HUDEP-2 (cell line): ENCODE results near the gene KRT71.
A peak's percentile ranks its signal among the peaks of the same experiment; 100 is the strongest.
"Not testable (repeated sequence)": the region's sequence is repeated elsewhere in the genome, so short reads cannot be mapped to it uniquely, and the experiment has no call there.

Source experiments
- DNase-seq, 76 experiments: peaks; one replicate each; lab custom pipeline; 2025; ENCODE audit not compliant: unreplicated experiment in 76 of 76; lab: John Stamatoyannopoulos, UW

The KRT71 gene

DNA sequence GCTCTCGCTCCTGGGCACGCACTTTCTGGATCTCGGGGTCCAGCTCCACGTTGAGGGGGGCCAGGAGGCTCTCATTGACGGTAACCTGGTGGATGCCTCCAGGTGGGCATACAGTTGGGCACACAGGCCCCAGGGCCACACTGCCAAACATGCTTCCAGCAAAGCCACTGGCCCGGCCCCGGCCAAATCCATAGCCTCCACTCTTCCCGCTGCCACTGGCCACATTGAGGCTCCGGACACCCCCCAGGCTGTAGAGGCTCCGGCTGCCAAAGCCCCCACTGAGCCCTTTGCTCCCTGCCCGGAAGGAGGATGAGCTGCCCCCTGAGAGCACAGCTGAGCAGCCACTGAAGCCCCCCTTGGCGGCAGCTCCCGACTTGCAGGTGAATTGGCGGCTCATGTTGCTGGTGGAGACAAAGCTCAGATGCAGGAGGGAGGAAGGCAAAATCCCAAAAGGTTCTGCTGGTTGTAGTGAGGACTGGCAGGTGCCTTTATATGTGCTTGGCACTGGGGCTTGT, at the start of gene KRT71:
Gene KRT71, minus strand, starts transcription at position 465 of the 515 bp plus-strand sequence. Its CDS starts 68 bp downstream, at position 397.
- DNase-seq, result no peak

GRCh38 chr12:52602552-52602951, 49.6 kb upstream of the KRT71 start:
- no peak for DNase-seq

GRCh38 chr12:52601671-52602070, 48.7 kb upstream of the KRT71 start:
- DNase-seq, result no peak

GRCh38 chr12:52600941-52601481, 48.1 kb upstream of the KRT71 start, which contains the start of gene KRT72:
TSS of gene KRT72 (minus strand) at chr12:52601463. CDS start at chr12:52601452, 11 bp downstream.
- DNase-seq, result no peak

DNA sequence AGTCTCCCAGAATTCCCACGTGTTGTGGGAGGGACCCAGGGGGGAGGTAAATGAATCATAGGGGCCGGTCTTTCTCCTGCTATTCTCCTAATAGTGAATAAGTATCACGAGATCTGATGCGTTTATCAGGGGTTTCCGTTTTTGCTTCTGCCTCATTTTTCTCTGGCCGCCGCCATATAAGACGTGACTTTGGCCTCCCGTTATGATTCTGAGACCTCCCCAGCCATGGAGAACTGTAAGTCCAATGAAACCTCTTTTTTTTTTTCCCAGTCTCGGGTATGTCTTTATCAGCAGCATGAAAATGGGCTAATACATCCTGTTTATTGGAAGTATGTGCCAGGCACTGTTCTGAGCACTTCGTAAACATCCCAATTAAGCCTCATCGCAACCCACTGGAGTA, 47.5 kb upstream of the KRT71 start:
- DNase-seq, result no peak

DNA sequence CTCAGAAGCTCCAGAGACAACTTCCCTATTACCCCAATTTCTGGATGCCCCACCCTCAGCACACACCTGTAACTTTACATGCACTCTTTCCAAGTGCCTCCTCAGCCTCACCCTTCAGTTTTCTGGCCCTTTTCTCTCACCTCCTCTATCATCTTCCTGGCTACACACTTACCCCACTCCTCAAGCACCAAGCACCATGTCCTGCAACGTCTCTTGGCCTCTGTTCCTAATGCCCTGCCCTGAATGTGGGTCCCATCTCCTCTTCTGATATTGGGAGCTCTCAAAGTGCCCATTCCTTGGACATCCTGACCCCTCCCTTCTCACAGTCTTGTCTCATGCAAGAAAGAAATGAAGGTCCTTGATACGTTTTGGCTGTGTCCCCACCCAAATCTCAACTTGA, 47.1 kb upstream of the KRT71 start:
- DNase-seq, result no peak

DNA sequence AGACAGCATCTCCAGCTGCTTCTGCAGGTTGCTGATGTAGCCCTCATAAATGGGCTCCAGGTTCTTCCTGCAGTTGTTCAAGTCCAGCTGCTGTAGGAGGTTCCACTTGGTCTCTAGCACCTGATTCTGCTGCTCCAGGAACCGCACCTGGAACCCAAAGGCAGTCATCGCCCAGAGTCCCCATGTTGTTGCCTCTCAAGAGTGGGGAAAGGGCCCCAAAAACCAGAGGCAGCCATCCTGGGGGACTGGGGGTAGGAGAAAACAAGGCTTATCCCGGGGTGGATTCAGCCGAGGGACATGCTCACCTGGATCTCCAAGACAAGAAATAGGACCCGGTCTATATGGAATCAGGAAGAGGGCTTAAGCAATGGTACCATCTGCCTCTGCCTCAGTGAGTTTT, 46.0 kb upstream of the KRT71 start:
- no peak for DNase-seq

DNA sequence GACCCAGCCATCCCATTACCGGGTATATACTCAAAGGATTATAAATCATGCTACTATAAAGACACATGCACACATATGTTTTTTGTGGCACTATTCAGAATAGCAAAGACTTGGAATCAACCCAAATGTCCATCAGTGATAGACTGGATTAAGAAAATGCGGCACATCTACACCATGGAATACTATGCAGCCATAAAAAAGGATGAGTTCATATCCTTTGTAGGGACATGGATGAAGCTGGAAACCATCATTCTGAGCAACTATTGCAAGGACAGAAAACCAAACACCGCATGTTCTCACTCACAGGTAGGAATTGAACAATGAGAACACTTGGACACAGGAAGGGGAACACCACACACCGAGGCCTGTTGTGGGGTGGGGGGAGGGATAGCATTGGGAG, 41.3 kb upstream of the KRT71 start:
- DNase-seq, result not testable (repeated sequence)

GRCh38 chr12:52591521-52591920, 38.6 kb upstream of the KRT71 start:
- no peak for DNase-seq

DNA sequence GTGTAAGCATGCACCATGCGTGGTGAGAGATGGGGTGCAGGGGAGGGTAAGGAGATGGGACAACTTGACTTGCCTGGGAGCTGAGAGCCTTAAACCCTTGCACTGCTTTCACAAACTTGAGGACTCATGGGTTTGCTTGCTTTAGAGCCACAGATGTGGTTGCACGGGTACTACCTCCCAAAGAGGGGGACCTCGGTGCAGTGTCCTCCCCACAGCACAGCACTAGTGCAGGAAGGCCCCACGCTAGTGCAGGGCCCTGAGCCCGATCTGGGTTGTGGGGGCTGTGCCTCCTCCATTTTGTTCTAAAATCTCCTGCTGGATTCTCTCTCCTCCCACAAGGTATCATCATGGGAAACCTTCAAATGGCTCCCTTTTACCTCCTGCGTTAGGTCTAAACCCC, 37.1 kb upstream of the KRT71 start:
- DNase-seq, result no peak

GRCh38 chr12:52587563-52587962, 34.6 kb upstream of the KRT71 start:
- DNase-seq, result no peak

GRCh38 chr12:52585946-52586345, 33.0 kb upstream of the KRT71 start:
- DNase-seq, result peak in 1 of 76 experiments; percentile 5

GRCh38 chr12:52585066-52585465, 32.1 kb upstream of the KRT71 start:
- no peak for DNase-seq

GRCh38 chr12:52584156-52584682, 31.3 kb upstream of the KRT71 start:
- no peak for DNase-seq

DNA sequence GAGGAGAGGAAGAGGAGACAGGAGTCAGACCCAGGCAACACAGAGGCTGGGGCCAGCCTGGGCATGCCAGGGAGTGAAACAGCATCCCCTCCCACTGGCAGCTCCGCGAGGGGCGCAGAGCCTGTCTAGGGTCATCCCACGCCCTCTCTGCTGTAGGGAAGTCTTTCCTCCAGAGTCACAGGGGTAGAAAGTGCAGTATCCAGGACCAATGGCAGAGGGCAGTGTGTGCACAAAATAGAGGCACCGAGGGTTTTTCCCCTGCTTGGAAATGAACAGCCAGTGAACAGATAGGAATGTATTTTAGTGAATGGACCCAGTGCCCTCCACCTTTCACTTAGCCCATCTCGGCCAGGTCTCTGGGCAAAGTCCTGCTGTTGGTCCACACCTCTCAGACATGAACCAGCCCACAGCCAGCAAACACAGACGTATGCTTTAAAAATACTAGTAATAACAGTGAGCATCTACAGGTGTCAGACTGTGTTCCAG, 30.1 kb upstream of the KRT71 start:
- DNase-seq, result peak in 63 of 76 experiments; percentile 6 to 79 (median 46)

GRCh38 chr12:52582486-52582885, 29.5 kb upstream of the KRT71 start:
- DNase-seq, result no peak

GRCh38 chr12:52581481-52581880, 28.5 kb upstream of the KRT71 start:
- no peak for DNase-seq

DNA sequence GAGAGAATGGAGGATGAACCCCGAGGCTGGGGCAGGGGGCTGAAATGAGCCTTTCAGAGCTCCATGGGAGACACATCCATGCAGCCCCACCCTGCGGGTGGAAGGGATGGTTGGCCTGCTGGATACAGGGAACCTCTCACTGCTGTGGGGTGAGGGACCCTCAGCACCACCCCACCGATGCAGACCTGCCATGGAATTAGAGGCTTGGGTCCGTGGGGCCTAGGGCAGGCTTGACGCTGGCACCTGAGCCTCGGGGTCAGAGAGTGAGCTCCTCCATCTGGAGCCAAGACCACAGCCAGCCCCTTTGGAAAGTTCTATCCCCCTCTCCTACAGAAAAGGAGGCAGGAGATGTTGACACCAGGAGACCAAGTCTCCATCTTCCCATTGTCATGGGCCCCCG, 28.1 kb upstream of the KRT71 start:
- DNase-seq, result no peak

DNA sequence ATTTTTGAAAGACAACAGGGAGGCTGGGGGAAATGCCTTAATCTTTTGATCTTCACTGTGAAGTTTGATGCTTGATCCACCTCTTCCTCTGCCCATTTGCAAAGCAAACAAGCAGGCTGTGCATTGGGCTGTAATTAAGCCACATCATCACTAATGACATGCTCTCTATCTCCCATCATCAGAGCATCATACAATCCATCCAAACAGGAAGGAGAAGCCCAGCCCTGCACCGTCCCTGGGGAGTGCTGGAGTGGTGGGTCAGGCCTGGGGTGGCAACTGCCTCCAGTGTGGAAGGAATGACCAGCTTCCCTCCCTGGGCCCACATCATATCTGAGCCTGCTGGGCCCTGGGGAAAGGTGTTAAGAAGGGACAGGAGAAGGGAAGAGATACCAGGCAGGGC, 27.6 kb upstream of the KRT71 start:
- no peak for DNase-seq

GRCh38 chr12:52579468-52580465, 26.8 kb upstream of the KRT71 start:
- DNase-seq, result no peak

GRCh38 chr12:52578469-52578868, 25.5 kb upstream of the KRT71 start:
- DNase-seq, result no peak
